Vagina (tissue), 2 donors: ENCODE measurements around the gene PKD2L2.
"Not testable (repeated sequence)": the region's sequence is repeated elsewhere in the genome, so short reads cannot be mapped to it uniquely, and the experiment has no call there.

ENCODE experiments used
- CTCF ChIP-seq, 3 experiments: fragments of 450-650 bp in 2 of 3; fragments of 200-600 bp in 1 of 3; sonication (generic) in 1 of 3; IDR thresholded peaks; one replicate each; pipeline ENCODE4 v1.5.1; 2017 to 2019; ENCODE audit warnings: antibody characterized with exemption in 3 of 3, mild to moderate bottlenecking in 2 of 3, moderate library complexity in 2 of 3
- POLR2A ChIP-seq, 2 donors: fragments of 450-650 bp; IDR thresholded peaks; one replicate each; pipeline ENCODE4 v1.6.1; 2017; ENCODE audit warnings: antibody characterized with exemption in 2 of 2, mild to moderate bottlenecking in 2 of 2, moderate library complexity in 2 of 2

DNA sequence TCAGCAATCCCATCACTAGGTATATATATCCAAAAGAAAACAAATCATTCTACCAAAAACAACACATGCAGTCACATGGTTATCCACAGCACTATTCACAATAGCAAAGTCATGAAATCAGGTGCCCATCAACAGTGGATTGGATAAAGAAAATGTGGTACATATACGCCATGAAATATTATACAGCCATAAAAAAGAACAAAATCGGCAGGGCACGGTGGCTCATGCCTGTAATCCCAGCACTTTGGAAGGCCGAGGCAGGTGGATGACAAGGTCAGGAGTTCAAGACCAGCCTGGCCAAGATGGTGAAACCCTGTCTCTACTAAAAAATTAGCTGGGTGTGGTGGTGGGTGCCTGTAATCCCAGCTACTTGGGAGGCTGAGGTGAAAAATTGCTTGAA, 55.0 kb downstream of the PKD2L2 start:
- TF ChIP-seq CTCF, POLR2A (IDR thresholded peaks at IDR 0.05): not testable (repeated sequence)
